Keratinocyte (primary cell): ENCODE measurements around the gene R3HDM1.

Experiments used
- EZH2 ChIP-seq: IDR thresholded peaks from one replicate; pipeline ENCODE4 v1.6.1; 2012; ENCODE audit warnings: inconsistent platforms, mild to moderate bottlenecking, low read length, moderate library complexity
- TF ChIP-seq, protein P1 (sequence below), 3 experiments: IDR thresholded peaks in 1 of 3; conservative IDR thresholded peaks in 1 of 3; optimal IDR thresholded peaks in 1 of 3; 2 replicates in 2 of 3; 3 replicates in 1 of 3; pipeline versions ENCODE3 to v1.5.1; 2011; ENCODE audit warnings: low read length in 3 of 3, mild to moderate bottlenecking in 3 of 3, moderate library complexity in 2 of 3, control low read depth in 1 of 3, inconsistent platforms in 1 of 3; ENCODE audit not compliant: insufficient read depth in 2 of 3; ENCODE audit errors: extremely low read depth in 1 of 3

DNA sequence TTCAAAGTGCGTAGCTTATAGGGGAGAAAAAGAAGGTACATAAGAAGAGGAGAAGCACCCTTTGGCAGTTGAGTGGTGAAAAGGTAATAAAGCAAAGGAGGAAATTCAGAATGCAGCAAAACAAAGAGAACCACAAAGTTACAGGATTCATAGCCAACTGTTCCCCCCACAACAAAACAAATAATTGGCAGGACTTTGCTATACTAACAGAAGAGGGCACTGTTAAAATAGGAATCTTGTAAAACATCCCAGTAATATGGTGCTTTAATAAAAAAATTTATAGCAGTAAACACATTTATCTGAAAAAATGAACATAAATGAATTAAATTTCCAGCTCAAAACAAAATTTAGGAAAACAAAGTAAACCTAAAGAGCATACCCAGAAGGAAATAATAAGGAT lies 42.3 kb downstream of the R3HDM1 start:
- TF ChIP-seq, protein P1, sequence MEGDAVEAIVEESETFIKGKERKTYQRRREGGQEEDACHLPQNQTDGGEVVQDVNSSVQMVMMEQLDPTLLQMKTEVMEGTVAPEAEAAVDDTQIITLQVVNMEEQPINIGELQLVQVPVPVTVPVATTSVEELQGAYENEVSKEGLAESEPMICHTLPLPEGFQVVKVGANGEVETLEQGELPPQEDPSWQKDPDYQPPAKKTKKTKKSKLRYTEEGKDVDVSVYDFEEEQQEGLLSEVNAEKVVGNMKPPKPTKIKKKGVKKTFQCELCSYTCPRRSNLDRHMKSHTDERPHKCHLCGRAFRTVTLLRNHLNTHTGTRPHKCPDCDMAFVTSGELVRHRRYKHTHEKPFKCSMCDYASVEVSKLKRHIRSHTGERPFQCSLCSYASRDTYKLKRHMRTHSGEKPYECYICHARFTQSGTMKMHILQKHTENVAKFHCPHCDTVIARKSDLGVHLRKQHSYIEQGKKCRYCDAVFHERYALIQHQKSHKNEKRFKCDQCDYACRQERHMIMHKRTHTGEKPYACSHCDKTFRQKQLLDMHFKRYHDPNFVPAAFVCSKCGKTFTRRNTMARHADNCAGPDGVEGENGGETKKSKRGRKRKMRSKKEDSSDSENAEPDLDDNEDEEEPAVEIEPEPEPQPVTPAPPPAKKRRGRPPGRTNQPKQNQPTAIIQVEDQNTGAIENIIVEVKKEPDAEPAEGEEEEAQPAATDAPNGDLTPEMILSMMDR (optimal IDR thresholded peaks at IDR 0.05 in 1 of 3, IDR thresholded peaks at IDR 0.05 in 1 of 3, conservative IDR thresholded peaks at IDR 0.05 in 1 of 3; ENCODE audit: extremely low read depth in 1 of 3, insufficient read depth in 2 of 3, low read length in 3 of 3) = no peak
- TF ChIP-seq EZH2 = no peak
